Gastrocnemius medialis (tissue), 4 donors: ENCODE results near the gene BMERB1. TPM values are rescaled to one million over a fixed set of nuclear protein-coding genes. Genes with fewer than 3 reads are reported as not detected.
A peak's percentile ranks its signal among the peaks of the same experiment; 100 is the strongest.

Experiments used
- ATAC-seq, 2 donors: fragments of 150-250 bp; one replicate each; pipeline ENCODE4 v1.9.1; 2016
- DNase-seq, 2 donors: peaks; one replicate each; pipeline ENCODE4 v3.0.0-alpha.2; 2019
- H3K27ac ChIP-seq, 4 donors: fragments of 200-600 bp; sonication (generic); 1 replicate in 1 of 4; 2 replicates in 3 of 4; pipeline ENCODE4 v1.5.1; 2016 to 2018; ENCODE audit warnings: mild to moderate bottlenecking in 2 of 4, moderate library complexity in 1 of 4
- H3K27me3 ChIP-seq, 3 donors: fragments of 200-600 bp; sonication (generic) in 2 of 3; 1 replicate in 1 of 3; 2 replicates in 2 of 3; pipeline versions ENCODE4 v1.5.1 to v1.6.0; 2016 to 2019; ENCODE audit warnings: mild to moderate bottlenecking in 1 of 3, moderate library complexity in 1 of 3
- H3K36me3 ChIP-seq, 2 donors: fragments of 200-600 bp; sonication (generic) in 1 of 2; one replicate each; pipeline ENCODE4 v1.5.1; 2017 to 2018
- H3K4me1 ChIP-seq, 2 donors: fragments of 200-600 bp; sonication (generic) in 1 of 2; one replicate each; pipeline ENCODE4 v1.5.1; 2016 to 2017; ENCODE audit warnings: mild to moderate bottlenecking in 2 of 2
- H3K4me3 ChIP-seq, 4 donors: fragments of 200-600 bp; sonication (generic) in 3 of 4; 1 replicate in 1 of 4; 2 replicates in 3 of 4; pipeline ENCODE4 v1.5.1; 2016 to 2019; ENCODE audit warnings: mild to moderate bottlenecking in 2 of 4
- H3K9me3 ChIP-seq, 3 donors: fragments of 200-600 bp; sonication (generic) in 2 of 3; 1 replicate in 1 of 3; 2 replicates in 2 of 3; pipeline ENCODE4 v1.5.1; 2016 to 2019
- CTCF ChIP-seq, 5 experiments: fragments of 450-650 bp in 3 of 5; fragments of 200-600 bp in 2 of 5; sonication (generic) in 2 of 5; IDR thresholded peaks in 4 of 5; conservative IDR thresholded peaks in 1 of 5; 1 replicate in 4 of 5; 2 replicates in 1 of 5; pipeline ENCODE4 v1.5.1; 2016 to 2019; ENCODE audit warnings: antibody characterized with exemption in 5 of 5, mild to moderate bottlenecking in 3 of 5, moderate library complexity in 3 of 5
- POLR2A ChIP-seq, 2 donors: fragments of 450-650 bp; IDR thresholded peaks; one replicate each; pipeline ENCODE4 v1.6.1; 2017; ENCODE audit warnings: antibody characterized with exemption in 2 of 2, mild to moderate bottlenecking in 2 of 2, moderate library complexity in 2 of 2
- in situ Hi-C, 4 donors: fragments of 200-750 bp; cut with MboI; loops; one replicate each; pipeline versions ENCODE4 v1.15.0 to v1.8.0; 2017; ENCODE audit warnings: low sequenced_read_pairs in 4 of 4
- intact Hi-C: fragments of 100-400 bp; cut with DNase I; formaldehyde crosslinking; loops from one replicate; pipeline ENCODE4 v1.15.1; 2023; ENCODE audit warnings: low total_unique reads
- total RNA-seq, 4 donors: library from RNA; depleted of rRNA; stranded (reverse); fragments of >200 nt; gene quantifications; one replicate each; pipeline versions ENCODE4 v1.1.0 to v1.2.3, GENCODE V29; 2016

The BMERB1 gene
- total RNA-seq, 4 donors from 2014 or later = 112 to 392 (median 237) TPM

GRCh38 chr16:15492091-15492740, 57.8 kb downstream of the BMERB1 start:
- DNase-seq = no peak
- no peaks in the 10 kb centered on the region for H3K36me3 ChIP-seq
- H3K27me3 ChIP-seq = no peaks in the 10 kb centered on the region
- no peaks in the 10 kb centered on the region for H3K9me3 ChIP-seq
- no peak for TF ChIP-seq CTCF (IDR thresholded peaks at IDR 0.05 in 4 of 5, conservative IDR thresholded peaks at IDR 0.05 in 1 of 5)
- TF ChIP-seq POLR2A (IDR thresholded peaks at IDR 0.05) = no peak
- no peak overlapping the region for H3K27ac ChIP-seq
- in situ Hi-C loops = no loop called here
- no peak for ATAC-seq
- no peak overlapping the region for H3K4me3 ChIP-seq
- peaks cover 12 to 24% of the 10 kb centered on the region in 2 donors for H3K4me1 ChIP-seq
- intact Hi-C loops = no loop called here

GRCh38 chr16:15493466-15494180, 59.2 kb downstream of the BMERB1 start:
- no peak for DNase-seq
- no peak for ATAC-seq
- no peaks in the 10 kb centered on the region for H3K9me3 ChIP-seq
- peaks cover 12 to 28% of the 10 kb centered on the region in 2 donors for H3K4me1 ChIP-seq
- TF ChIP-seq POLR2A (IDR thresholded peaks at IDR 0.05) (no peak), CTCF (IDR thresholded peaks at IDR 0.05 in 4 of 5, conservative IDR thresholded peaks at IDR 0.05 in 1 of 5) (no peak)
- H3K27me3 ChIP-seq = no peaks in the 10 kb centered on the region
- intact Hi-C loops = no loop called here
- H3K36me3 ChIP-seq = no peaks in the 10 kb centered on the region
- in situ Hi-C loops = no loop called here
- peak overlapping the region; percentile 15 to 44 (median 21) for H3K27ac ChIP-seq
- no peak overlapping the region for H3K4me3 ChIP-seq

GRCh38 chr16:15494236-15494635, 59.8 kb downstream of the BMERB1 start:
- H3K9me3 ChIP-seq = no peaks in the 10 kb centered on the region
- TF ChIP-seq CTCF (IDR thresholded peaks at IDR 0.05 in 4 of 5, conservative IDR thresholded peaks at IDR 0.05 in 1 of 5) = no peak
- no peak for TF ChIP-seq POLR2A (IDR thresholded peaks at IDR 0.05)
- no peak overlapping the region for H3K4me3 ChIP-seq
- intact Hi-C loops (no loop called here), in situ Hi-C loops (no loop called here)
- peak overlapping the region; percentile 15 to 44 (median 21) for H3K27ac ChIP-seq
- H3K36me3 ChIP-seq = no peaks in the 10 kb centered on the region
- ATAC-seq (peak; percentile 54 to 68), DNase-seq (no peak)
- H3K27me3 ChIP-seq = no peaks in the 10 kb centered on the region
- H3K4me1 ChIP-seq = peaks cover 8 to 22% of the 10 kb centered on the region in 2 donors

- Histone ChIP-seq H3K4me3 (no peak overlapping the region), H3K27me3 (no peaks in the 10 kb centered on the region), H3K9me3 (no peaks in the 10 kb centered on the region), H3K36me3 (no peaks in the 10 kb centered on the region), H3K4me1 (peaks cover 0 to 12% of the 10 kb centered on the region in 2 donors), H3K27ac (no peak overlapping the region)
- TF ChIP-seq POLR2A (IDR thresholded peaks at IDR 0.05) (no peak), CTCF (IDR thresholded peaks at IDR 0.05 in 4 of 5, conservative IDR thresholded peaks at IDR 0.05 in 1 of 5) (no peak)
- intact Hi-C loops = no loop called here
- ATAC-seq (no peak), DNase-seq (no peak)
- in situ Hi-C loops = no loop called here
Measured at GRCh38 chr16:15495898-15496297, 61.5 kb downstream of the BMERB1 start.
